ENCODE results near the gene RGSL1. TPM values are rescaled to one million over a fixed set of nuclear protein-coding genes. Genes with fewer than 3 reads are reported as not detected.

RGSL1 gene
- polyA plus RNA-seq, 1 donor, result not detected

- no peak for DNase-seq
These were observed 140.0 kb downstream of the RGSL1 start for GRCh38 chr1:182589931-182590330.

DNA sequence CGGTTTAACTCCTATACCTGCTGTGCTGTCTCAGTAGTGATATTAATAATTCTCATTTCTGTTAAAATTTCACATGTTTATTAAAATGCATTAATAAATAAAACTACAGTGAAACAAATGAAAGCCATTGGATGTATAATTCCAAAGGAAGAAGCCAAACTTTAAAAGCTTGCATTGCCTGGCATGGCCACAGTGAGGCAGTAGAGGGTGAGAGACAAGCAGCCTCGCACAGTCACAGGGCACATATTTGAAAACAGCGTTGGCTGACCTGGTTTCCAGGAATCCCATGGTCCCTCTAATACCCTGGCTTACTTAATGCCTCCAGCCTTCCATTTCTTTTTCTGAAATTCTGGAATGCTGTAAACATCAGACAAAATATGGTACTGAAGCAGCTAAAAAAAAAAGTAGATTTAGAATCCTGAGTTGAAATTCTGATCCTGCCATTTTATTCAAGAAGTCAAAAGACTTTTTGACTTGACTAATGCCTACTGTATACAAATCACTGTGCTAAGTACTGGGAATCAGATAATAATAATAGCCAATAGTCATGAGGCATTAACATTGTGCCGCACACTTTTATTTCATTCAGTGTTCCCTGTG is 145.8 kb downstream of the RGSL1 start:
- no peak for DNase-seq

DNA sequence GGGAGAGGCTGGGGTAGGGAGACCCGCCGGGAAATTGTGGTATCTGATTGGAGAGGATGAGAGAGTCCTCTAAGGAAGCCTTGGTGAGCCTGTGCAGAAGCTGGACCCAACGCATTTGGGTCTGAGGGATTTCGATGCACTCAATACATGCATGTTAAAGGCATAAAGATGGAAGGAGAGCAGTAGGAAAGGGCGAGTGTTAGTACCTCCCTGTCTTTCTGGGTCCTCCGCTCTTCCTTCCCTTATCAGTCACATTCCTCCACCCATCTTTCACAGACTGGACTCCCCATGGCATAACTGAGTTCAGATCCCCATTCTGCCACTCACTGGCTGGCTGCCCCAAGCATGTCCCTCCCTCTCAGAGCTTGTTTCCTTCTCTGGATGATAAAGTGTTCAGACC is 147.0 kb downstream of the RGSL1 start:
- DNase-seq, result no peak

- no peak for DNase-seq
These were observed 148.3 kb downstream of the RGSL1 start for GRCh38 chr1:182598296-182598695.

DNA sequence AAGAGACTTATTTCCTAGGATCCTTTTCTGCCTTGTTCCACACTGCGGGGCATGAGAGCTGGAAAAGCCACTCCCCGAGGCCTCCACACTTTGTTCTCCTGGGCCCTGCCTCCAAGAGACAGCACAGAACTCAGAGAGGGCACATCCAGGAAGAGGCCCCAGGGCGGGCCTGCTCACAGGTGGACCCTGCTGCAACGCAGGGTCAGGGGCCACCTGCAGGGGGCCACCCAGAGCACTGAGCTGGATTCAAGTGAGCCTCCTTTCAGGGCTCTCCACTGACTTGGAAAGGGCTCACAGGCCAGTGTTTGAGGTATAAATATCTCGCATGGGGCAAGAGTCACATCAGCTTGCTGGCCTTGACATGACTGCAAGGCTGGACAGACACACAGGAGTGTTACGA is 149.4 kb downstream of the RGSL1 start:
- DNase-seq, result no peak

- DNase-seq, result no peak
These were observed 150.2 kb downstream of the RGSL1 start for GRCh38 chr1:182600036-182600713.

- no peak for DNase-seq
These were observed 150.9 kb downstream of the RGSL1 start for GRCh38 chr1:182600745-182601415.

- DNase-seq, result peak; percentile 79
These were observed 151.5 kb downstream of the RGSL1 start for GRCh38 chr1:182601416-182601786.

DNA sequence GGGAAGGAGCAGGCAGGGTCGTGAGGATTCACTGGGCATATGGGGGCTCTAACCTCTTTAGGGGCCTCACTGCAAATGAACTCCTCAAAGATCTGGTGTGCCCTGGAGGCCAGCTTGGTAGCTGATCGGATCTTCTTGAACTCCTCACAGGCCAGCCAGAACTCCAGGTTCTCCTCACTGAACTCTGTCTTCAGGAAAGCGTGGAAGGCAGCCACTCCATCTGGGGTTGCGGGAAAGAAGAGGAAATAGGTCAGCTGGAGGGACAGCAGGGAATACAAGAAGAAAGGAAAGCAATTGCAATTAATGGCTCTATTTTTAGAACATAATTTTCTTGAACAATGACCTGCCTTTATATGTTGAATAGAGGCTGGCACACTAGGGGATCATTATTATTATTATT is 152.0 kb downstream of the RGSL1 start:
- DNase-seq, result no peak

GRCh38 chr1:182602935-182603645 is 153.1 kb downstream of the RGSL1 start:
- DNase-seq, result no peak

DNA sequence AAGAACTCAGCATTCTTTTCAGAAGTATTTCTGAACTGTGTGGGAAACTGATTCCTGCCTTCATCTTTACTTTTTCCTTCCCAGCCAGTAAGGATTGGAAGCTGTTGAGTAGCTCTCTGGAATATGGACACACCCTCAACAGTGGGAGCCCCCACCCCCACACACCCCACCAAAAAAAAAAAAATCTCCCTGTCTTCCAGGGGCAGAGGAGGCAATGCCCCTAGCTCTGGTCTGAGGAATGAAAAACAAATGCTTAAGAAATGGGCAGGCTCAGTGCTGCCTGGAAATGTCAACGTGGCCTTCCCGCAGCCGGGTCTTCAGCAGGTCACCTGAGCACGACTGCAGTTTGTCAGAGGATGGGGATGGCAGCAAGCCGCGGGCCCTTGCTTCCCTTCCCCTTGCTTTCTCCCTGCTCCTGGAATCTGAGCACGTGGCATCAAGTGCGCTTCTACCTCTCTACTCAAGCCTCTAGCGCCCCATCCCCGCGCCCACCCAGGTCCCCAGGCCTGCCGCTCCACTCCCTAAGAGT is 153.8 kb downstream of the RGSL1 start:
- DNase-seq, result no peak

DNA sequence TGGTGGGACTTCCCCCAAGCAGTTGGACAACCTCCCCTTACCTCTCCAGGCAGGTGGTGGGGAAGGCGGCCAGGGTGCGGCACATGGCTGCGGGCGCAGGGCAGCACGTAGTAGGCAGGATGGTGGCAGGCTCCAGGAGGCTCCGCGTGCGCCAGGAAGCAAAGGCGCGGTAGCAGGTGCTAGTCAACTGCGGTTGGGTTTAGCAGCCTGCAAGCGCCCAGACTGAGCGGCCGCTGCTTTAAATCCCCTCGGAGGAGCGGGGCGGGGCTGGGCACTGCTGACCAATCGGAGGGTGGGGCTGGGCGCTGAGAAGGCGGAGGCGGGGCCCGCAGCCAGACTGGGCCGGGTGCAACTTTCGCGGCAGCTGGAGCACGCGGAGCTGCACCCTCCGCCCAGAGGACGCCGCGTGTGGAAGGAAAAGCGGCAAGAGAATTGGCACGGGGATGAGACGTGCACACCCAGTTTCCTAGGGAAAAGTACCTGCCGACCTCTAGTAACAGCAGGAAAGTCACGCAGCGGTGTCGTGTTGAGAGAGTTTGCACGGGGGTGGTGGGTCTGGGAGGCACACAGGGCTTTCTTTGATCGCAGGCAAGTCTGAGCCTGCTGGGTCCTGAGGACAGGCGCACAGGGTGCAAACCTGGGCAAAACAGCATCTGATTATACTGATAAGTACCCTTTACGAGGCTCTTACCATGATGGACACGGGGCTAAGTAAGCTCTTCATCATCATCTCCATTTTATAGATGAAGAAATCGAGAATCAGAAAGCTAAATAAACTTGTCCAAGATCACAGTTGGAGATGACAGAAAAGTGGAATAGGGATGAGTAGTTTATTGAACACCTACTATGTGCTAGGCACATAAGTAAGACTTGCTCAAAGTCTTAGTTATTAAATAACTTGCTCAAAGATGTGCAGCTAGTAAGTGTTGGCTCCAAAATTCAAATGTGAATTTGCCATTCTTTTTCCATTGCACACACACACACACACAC is 154.5 kb downstream of the RGSL1 start, which contains the start of gene RGS16:
Gene RGS16 (minus strand): TSS at position 215 of the 990 bp plus-strand sequence. CDS start 130 bp downstream, at position 85.
- peak; percentile 92 for DNase-seq

DNA sequence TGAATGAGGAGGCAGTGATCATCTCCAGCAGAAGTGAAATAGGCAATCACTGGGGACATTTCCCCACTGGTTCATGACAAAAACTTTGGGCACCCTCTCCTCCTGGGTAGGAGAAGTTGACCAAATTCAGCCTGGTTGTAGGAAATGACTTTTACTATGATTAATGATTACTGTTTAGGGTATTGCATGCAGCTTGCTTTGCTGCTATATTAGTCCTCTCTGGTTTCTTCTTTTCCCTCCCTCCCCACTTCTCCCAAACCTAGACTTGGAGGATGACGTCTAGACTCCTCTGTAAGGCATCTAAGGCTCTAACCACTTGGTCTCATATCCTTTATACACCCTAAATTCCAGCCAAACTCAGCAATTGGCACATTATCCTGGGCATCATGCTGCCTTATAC is 157.6 kb downstream of the RGSL1 start:
- DNase-seq, result no peak

GRCh38 chr1:182608236-182608635 is 158.3 kb downstream of the RGSL1 start:
- no peak for DNase-seq

GRCh38 chr1:182608845-182609610 is 159.1 kb downstream of the RGSL1 start:
- DNase-seq, result no peak

Other genes with a start within 250 kb of the RGSL1 start
- gene GLUL, start 58.4 kb upstream of the RGSL1 start, polyA plus RNA-seq (ENCODE audit: insufficient read length), result 356 TPM
- not detected for gene TEDDM1, start 49.5 kb upstream of the RGSL1 start, polyA plus RNA-seq (ENCODE audit: insufficient read length)
- gene RNASEL, start 139.1 kb downstream of the RGSL1 start, polyA plus RNA-seq (ENCODE audit: insufficient read length), result 3.3 TPM
- 8.7 TPM for gene RGS16, start 154.2 kb downstream of the RGSL1 start, polyA plus RNA-seq (ENCODE audit: insufficient read length)
- not detected for gene RGS8, start 234.4 kb downstream of the RGSL1 start, polyA plus RNA-seq (ENCODE audit: insufficient read length)